Glomerular visceral epithelial cell (primary cell): Measurements from ENCODE around the gene NAP1L4.
"Not testable (repeated sequence)": the region's sequence is repeated elsewhere in the genome, so short reads cannot be mapped to it uniquely, and the experiment has no call there.

Experiments used
- DNase-seq: peaks from one replicate; pipeline ENCODE4 v3.0.0-alpha.2; 2016; ENCODE audit errors: extremely low spot score

Gene NAP1L4

GRCh38 chr11:2909133-2909902 is 82.8 kb downstream of the NAP1L4 start:
- no peak for DNase-seq

- no peak for DNase-seq
Measured at GRCh38 chr11:2908130-2908529, 84.0 kb downstream of the NAP1L4 start.

DNA sequence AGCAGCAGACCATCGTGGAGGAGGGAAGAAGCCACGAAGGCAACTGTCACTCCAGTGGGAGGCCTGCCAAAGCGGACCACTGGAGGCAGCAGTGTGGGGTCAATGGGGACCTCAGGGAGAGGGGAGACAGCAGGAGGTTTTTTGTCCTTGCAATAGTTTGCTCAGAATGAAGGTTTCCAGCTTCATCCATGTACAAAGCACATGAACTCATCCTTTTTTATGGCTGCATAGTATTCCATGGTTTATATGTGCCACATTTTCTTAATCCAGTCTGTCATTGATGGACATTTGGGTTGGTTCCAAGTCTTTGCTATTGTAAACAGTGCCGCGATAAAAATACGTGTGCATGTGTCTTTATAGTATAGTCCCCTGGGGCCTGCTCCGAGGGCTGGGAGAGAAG is 86.8 kb downstream of the NAP1L4 start:
- not testable (repeated sequence) for DNase-seq

GRCh38 chr11:2904153-2905052 is 87.7 kb downstream of the NAP1L4 start:
- DNase-seq, result no peak

GRCh38 chr11:2903672-2904011 is 88.5 kb downstream of the NAP1L4 start:
- no peak for DNase-seq

DNA sequence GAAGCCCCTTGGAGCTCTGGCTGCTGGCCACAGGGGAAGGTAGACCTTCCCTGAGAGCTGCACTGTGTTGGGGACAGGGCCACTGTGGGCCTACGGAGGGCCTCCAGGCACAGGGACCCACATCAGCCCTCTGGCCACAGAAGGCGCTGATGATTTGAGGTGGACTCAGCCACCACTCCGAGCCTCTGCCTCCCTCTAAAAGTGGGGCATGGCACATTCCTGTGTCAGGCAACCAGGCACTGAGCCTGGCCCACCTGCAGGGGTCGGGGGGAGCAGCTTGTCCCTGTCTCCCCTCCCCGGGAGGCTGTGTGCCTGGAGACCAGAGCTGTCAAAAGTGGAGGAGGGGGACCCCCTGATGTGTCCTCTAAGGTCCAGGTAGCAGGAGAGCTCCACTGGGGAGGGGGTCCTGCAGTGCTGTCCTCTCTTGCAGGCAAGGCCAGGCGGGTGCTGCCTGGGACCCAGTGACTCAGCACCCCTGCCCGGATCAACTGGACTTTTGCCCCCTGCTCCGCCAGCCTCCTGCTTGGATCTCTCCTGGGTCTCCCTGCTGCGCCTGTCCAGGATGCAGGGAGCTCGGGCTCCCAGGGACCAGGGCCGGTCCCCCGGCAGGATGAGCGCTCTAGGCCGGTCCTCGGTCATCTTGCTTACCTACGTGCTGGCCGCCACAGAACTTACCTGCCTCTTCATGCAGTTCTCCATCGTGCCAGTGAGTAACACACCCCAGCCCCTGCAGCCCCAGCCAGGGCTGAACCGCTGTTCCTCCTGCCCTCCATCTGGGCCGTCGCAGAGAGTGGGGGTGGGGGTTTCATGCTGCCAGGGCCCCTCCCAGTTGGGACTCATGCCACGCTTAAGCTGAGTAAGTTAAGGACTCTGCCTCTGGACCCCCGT is 89.1 kb downstream of the NAP1L4 start:
- peak; percentile 27 for DNase-seq

GRCh38 chr11:2901854-2902783 is 90.0 kb downstream of the NAP1L4 start:
- DNase-seq, result peak; percentile 91

GRCh38 chr11:2901196-2901796 is 90.8 kb downstream of the NAP1L4 start:
- no peak for DNase-seq

GRCh38 chr11:2899080-2899783 is 92.9 kb downstream of the NAP1L4 start:
- DNase-seq, result no peak

GRCh38 chr11:2898366-2899079 is 93.6 kb downstream of the NAP1L4 start:
- DNase-seq, result peak; percentile 82

DNA sequence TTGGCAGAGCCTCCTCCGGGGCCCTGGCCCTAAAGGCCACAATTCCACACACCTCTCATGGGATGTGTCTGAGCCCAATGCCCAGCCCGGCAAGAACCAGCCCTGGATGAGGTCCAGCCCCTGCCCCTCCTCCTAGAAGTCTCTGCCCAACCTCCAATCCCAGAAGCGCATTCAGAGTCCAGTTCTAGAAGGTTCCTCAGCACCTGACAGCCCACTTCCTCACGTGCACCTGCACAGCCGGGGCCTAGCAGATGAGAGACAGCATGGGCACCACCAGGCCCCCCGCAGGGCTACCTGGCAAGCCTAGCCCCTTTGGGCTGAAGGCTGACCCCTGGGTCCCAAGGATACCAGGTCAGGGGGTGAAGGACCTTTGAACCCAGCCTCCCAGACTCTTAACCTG is 95.1 kb downstream of the NAP1L4 start:
- no peak for DNase-seq

GRCh38 chr11:2896047-2896446 is 96.1 kb downstream of the NAP1L4 start:
- no peak for DNase-seq
